ENCODE results near the gene SDK2.

DNA sequence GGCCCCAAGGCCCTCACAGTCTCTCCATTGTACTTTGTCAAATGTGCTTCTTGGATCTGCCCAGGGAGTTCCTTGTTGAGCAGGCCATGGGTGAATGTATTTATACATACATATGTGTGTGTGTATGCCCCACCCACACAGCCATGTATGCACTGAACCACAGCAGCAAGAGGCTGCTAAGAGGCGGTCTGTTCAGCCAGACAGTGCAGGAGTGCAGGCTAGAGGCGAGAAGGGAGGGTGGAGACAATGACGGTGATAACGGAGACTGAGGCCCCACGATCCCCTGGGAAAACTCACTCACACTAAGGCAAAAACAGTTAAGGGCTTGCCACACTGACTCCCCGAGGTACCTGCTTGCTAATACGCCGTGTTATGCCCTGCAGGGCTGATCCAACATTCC, 181.4 kb downstream of the SDK2 start:
- no peak for TF ChIP-seq ZNF530 (tag by site-specific recombination; IDR thresholded peaks at IDR 0.05; ENCODE audit: low read depth)
- no peak for TF ChIP-seq ZNF544 (tag by site-specific recombination; IDR thresholded peaks at IDR 0.05)
- TF ChIP-seq CTCF (tag by site-specific recombination; IDR thresholded peaks at IDR 0.05) = no peak
- no peak for TF ChIP-seq YY1 (tag by site-specific recombination; IDR thresholded peaks at IDR 0.05)
- TF ChIP-seq ZBTB7A (tag by site-specific recombination; IDR thresholded peaks at IDR 0.05; ENCODE audit: low read depth) = no peak
- TF ChIP-seq ZBTB26 (tag by site-specific recombination; optimal IDR thresholded peaks at IDR 0.05) = no peak
- no peak for TF ChIP-seq ZNF561 (tag by site-specific recombination; IDR thresholded peaks at IDR 0.05; ENCODE audit: borderline replicate concordance)
- TF ChIP-seq SP2 (tag by site-specific recombination; IDR thresholded peaks at IDR 0.05) = no peak
- TF ChIP-seq ZBTB17 (tag by site-specific recombination; IDR thresholded peaks at IDR 0.05) = no peak
- no peak for TF ChIP-seq SCRT1 (tag by site-specific recombination; IDR thresholded peaks at IDR 0.05; ENCODE audit: borderline replicate concordance)
- TF ChIP-seq REST (tag by site-specific recombination; IDR thresholded peaks at IDR 0.05) = no peak
- TF ChIP-seq ZNF324 (tag by site-specific recombination; IDR thresholded peaks at IDR 0.05) = no peak
- TF ChIP-seq ZNF362 (tag by site-specific recombination; IDR thresholded peaks at IDR 0.05) = no peak
